ENCODE results near the gene CCDC106. TPM values are rescaled to one million over a fixed set of nuclear protein-coding genes. Genes with fewer than 3 reads are reported as not detected.

The CCDC106 gene
- total RNA-seq, 1 experiment from 2014 or later, result 47.8 TPM

- TF ChIP-seq SIN3A (IDR thresholded peaks at IDR 0.05; ENCODE audit: borderline replicate concordance, insufficient read depth, low read depth, low read length) (no peak), TCF7L2 (IDR thresholded peaks at IDR 0.05; ENCODE audit: low read depth, low read length) (no peak), REST (IDR thresholded peaks at IDR 0.05; ENCODE audit: insufficient read depth in 1 of 2, low read depth in 2 of 2, low read length in 1 of 2) (no peak), POLR2AphosphoS5 (IDR thresholded peaks at IDR 0.05; ENCODE audit: low read depth, low read length) (no peak), CTCF (IDR thresholded peaks at IDR 0.05) (no peak)
- peak overlapping the region; percentile 99 for H3K27ac ChIP-seq (ENCODE audit: low read length)
- intact Hi-C loops (cut with micrococcal nuclease; ENCODE audit: unreplicated experiment), result no loop called here
- H3K9me3 ChIP-seq (ENCODE audit: control insufficient read depth, insufficient read depth, low read depth, low read length), result no peaks in the 10 kb centered on the region
- no peak for DNase-seq (ENCODE audit: low read depth, low spot score)
- no peak overlapping the region for H3K4me3 ChIP-seq (ENCODE audit: low read depth in 2 of 2, low read length in 2 of 2)
- ChIA-PET CTCF (no interaction called here), POLR2A (no interaction called here)
- no peak for ATAC-seq
- in situ Hi-C loops (cut with HindIII; ENCODE audit: low pct_unique_long_range_greater_than_20kb, low sequenced_read_pairs), result no loop called here
- H3K27me3 ChIP-seq (ENCODE audit: control insufficient read depth, insufficient read depth, low read length), result no peaks in the 10 kb centered on the region
- BruUV-seq (replicated peaks), result no TSS peak
- peaks cover 36% of the 10 kb centered on the region for H3K4me1 ChIP-seq (ENCODE audit: control insufficient read depth, insufficient read depth, low read length)
- peaks cover 46% of the 10 kb centered on the region for H3K36me3 ChIP-seq (ENCODE audit: control insufficient read depth, insufficient read depth, low read length)
Measured at GRCh38 chr19:55659822-55660221, 11.8 kb downstream of the CCDC106 start.

- ChIA-PET CTCF (no interaction called here), POLR2A (no interaction called here)
- no peak for ATAC-seq
- in situ Hi-C loops (cut with HindIII; ENCODE audit: low pct_unique_long_range_greater_than_20kb, low sequenced_read_pairs) (no loop called here), intact Hi-C loops (cut with micrococcal nuclease; ENCODE audit: unreplicated experiment) (no loop called here)
- H3K27me3 ChIP-seq (ENCODE audit: control insufficient read depth, insufficient read depth, low read length), result no peaks in the 10 kb centered on the region
- no TSS peak for BruUV-seq (replicated peaks)
- no peak for DNase-seq (ENCODE audit: low read depth, low spot score)
- TF ChIP-seq SIN3A (IDR thresholded peaks at IDR 0.05; ENCODE audit: borderline replicate concordance, insufficient read depth, low read depth, low read length), result no peak
- no peak for TF ChIP-seq TCF7L2 (IDR thresholded peaks at IDR 0.05; ENCODE audit: low read depth, low read length)
- TF ChIP-seq POLR2AphosphoS5 (IDR thresholded peaks at IDR 0.05; ENCODE audit: low read depth, low read length), result no peak
- TF ChIP-seq REST (IDR thresholded peaks at IDR 0.05; ENCODE audit: insufficient read depth in 1 of 2, low read depth in 2 of 2, low read length in 1 of 2), result no peak
- TF ChIP-seq CTCF (IDR thresholded peaks at IDR 0.05), result no peak
- no peak overlapping the region for H3K4me3 ChIP-seq (ENCODE audit: low read depth in 2 of 2, low read length in 2 of 2)
- peaks cover 36% of the 10 kb centered on the region for H3K4me1 ChIP-seq (ENCODE audit: control insufficient read depth, insufficient read depth, low read length)
- peaks cover 46% of the 10 kb centered on the region for H3K36me3 ChIP-seq (ENCODE audit: control insufficient read depth, insufficient read depth, low read length)
- no peaks in the 10 kb centered on the region for H3K9me3 ChIP-seq (ENCODE audit: control insufficient read depth, insufficient read depth, low read depth, low read length)
- peak overlapping the region; percentile 55 for H3K27ac ChIP-seq (ENCODE audit: low read length)
Measured at GRCh38 chr19:55660404-55660803, 12.4 kb downstream of the CCDC106 start.
